T-helper 2 cell treated with Interferon-gamma antibody and Interleukin-4, amounts not matched to agents 5 μg/mL and 100 μg/mL, for 36 hours (primary cell): ENCODE data around the gene LILRB2.
"Not testable (repeated sequence)": the region's sequence is repeated elsewhere in the genome, so short reads cannot be mapped to it uniquely, and the experiment has no call there.

Experiments used
- DNase-seq: peaks from one replicate; pipeline ENCODE4 v3.0.0; 2021; ENCODE audit warnings: low spot score
- H3K27ac Mint-ChIP-seq: one replicate; pipeline ENCODE4 v1.8.0; 2021; ENCODE audit warnings: mild to moderate bottlenecking, mixed read lengths
- H3K27me3 Mint-ChIP-seq: one replicate; pipeline ENCODE4 v1.8.0; 2021; ENCODE audit warnings: low read depth, mixed read lengths
- H3K36me3 Mint-ChIP-seq: one replicate; pipeline ENCODE4 v1.8.0; 2021; ENCODE audit warnings: low read depth, mixed read lengths
- H3K4me1 Mint-ChIP-seq: one replicate; pipeline ENCODE4 v1.8.0; 2021; ENCODE audit warnings: low read depth, mixed read lengths
- H3K4me3 Mint-ChIP-seq: one replicate; pipeline ENCODE4 v1.8.0; 2022; ENCODE audit warnings: mild to moderate bottlenecking, moderate library complexity, mixed read lengths
- H3K9me3 Mint-ChIP-seq: one replicate; pipeline ENCODE4 v1.8.0; 2021; ENCODE audit warnings: mixed read lengths

Gene LILRB2

GRCh38 chr19:54229146-54229545 lies 51.8 kb downstream of the LILRB2 start:
- no peak overlapping the region for H3K4me3 Mint-ChIP-seq
- DNase-seq = no peak
- no peaks in the 10 kb centered on the region for H3K36me3 Mint-ChIP-seq
- H3K9me3 Mint-ChIP-seq = peaks cover 3% of the 10 kb centered on the region
- H3K27me3 Mint-ChIP-seq = peaks cover 25% of the 10 kb centered on the region
- H3K4me1 Mint-ChIP-seq = peaks cover 3% of the 10 kb centered on the region
- H3K27ac Mint-ChIP-seq = no peak overlapping the region

- not testable (repeated sequence) for H3K9me3 Mint-ChIP-seq, H3K36me3 Mint-ChIP-seq, H3K27ac Mint-ChIP-seq, DNase-seq, H3K4me3 Mint-ChIP-seq, H3K4me1 Mint-ChIP-seq
- H3K27me3 Mint-ChIP-seq = peaks cover 11% of the 10 kb centered on the region
Measured at GRCh38 chr19:54224619-54225018, 56.3 kb downstream of the LILRB2 start.

- DNase-seq, H3K27me3 Mint-ChIP-seq, H3K9me3 Mint-ChIP-seq, H3K27ac Mint-ChIP-seq, H3K36me3 Mint-ChIP-seq, H3K4me3 Mint-ChIP-seq, H3K4me1 Mint-ChIP-seq: not testable (repeated sequence)
Measured at GRCh38 chr19:54223937-54224281, 57.0 kb downstream of the LILRB2 start.
